Fibroblast of the aortic adventitia (primary cell): ENCODE data around the gene DNAJB4. TPM values are rescaled to one million over a fixed set of nuclear protein-coding genes. Genes with fewer than 3 reads are reported as not detected.

ENCODE experiments used
- DNase-seq: peaks from one replicate; pipeline ENCODE4 v3.0.0-alpha.2; 2010; ENCODE audit warnings: low read depth
- H3K4me3 ChIP-seq: 2 replicates; pipeline ENCODE4 v1.5.1; 2011; ENCODE audit warnings: low read depth, mild to moderate bottlenecking, control low read depth, low read length, moderate library complexity
- CTCF ChIP-seq: IDR thresholded peaks from 2 replicates; pipeline ENCODE4 v1.5.1; 2011; ENCODE audit warnings: mild to moderate bottlenecking, low read length, control low read depth, inconsistent platforms; ENCODE audit not compliant: insufficient read depth
- total RNA-seq: library from RNA; depleted of rRNA; stranded (reverse); fragments of >200 nt; gene quantifications from 2 replicates; pipeline ENCODE4 v1.2.3, GENCODE V29; 2012; ENCODE audit warnings: low replicate concordance

The DNAJB4 gene
- total RNA-seq, 1 donor = 42.0 TPM

DNA sequence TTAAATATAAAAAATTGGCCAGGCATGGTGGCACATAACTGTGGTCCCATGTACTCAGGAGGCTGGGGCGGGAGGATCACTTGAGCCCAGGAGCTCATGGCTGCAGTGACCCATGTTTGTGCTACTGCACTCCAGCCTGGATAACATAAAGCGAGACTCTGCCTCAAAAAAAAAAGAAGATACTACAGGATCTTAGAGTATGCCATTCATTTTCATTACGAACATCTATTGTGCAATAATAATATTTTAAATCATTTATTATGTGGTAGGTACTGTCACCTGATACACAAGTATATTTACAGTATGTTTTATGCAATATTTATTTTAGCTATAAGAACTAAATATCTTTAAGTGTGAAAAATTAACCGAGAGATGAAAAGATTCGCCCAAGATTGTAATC, 31.7 kb downstream of the DNAJB4 start:
- TF ChIP-seq CTCF = no peak

DNA sequence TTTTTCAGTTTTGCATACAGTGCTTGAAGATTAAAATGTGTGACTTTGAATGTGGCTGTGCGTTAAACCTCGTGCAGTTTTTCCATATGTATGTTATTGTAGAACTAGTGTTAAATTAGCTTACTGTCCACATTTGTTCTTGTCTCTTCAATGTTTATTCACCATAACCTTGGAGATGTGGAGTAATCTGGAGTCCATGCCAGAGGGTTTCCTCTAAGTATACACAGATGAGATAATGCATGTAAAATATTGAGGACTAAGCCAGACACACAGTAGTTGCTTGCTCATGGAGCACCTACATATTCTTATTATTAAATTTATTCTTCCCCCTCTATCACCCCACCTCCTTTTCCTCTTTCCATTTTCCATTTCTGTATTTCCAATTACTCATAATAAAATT, 33.3 kb downstream of the DNAJB4 start:
- peak; percentile 37 for DNase-seq
- no peak for TF ChIP-seq CTCF
- no peak overlapping the region for H3K4me3 ChIP-seq

More for the DNA sequence above, 31.7 kb downstream of the DNAJB4 start:
- no peak overlapping the region for H3K4me3 ChIP-seq
- no peak for DNase-seq

GRCh38 chr1:78038491-78038939, 33.8 kb downstream of the DNAJB4 start:
- no peak overlapping the region for H3K4me3 ChIP-seq
- DNase-seq = peak; percentile 33
- TF ChIP-seq CTCF = no peak

DNA sequence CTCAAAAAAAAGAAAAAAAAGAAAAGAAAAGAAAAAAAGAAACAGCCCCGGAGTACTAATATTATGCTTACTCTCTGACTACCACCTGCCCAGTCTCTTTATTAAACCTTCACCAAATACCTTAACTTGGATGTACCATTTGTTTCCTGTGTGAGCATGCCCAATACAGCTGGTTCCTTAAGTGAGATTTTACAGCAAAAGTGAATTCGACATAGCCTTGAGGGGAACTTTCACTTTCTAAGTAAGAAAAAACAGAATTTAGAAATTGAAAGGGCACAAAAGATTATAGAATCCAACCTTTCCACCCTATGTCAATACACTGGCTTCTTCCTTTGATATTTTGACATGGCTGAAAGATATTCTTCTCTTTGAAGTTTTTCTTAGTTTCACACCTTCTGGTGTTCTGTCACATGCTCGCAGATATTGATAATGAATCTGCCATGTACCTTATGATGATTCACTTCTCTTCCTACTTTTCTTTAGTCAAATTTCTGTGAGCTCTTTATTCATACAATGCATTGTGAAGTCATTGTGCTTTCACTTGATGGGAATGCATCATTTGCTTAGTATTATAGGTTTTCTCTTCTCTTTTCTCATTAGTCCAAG, 35.8 kb downstream of the DNAJB4 start:
- no peak for DNase-seq
- TF ChIP-seq CTCF = no peak

DNA sequence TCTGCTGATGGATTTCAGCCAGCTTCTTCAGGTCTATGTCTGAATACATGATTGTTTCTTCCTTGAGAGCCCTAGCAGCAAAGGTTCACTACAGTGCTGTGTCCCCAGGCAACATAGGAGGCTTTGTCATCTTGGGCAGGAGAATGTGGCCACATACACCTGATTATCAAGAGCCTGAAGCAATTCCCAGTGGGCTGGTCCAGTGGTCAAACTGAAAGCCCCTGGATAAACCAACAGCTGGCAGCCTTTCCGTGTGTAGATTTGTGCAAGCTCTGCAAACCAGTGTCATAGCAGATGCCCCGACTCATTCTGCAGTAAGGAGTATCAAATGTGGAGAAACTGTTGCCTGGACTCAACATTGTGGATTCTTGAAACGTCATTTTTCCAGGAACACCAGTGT, 38.7 kb downstream of the DNAJB4 start:
- TF ChIP-seq CTCF = no peak
- H3K4me3 ChIP-seq = no peak overlapping the region
- DNase-seq = no peak

More for the DNA sequence above, 35.8 kb downstream of the DNAJB4 start:
- no peak overlapping the region for H3K4me3 ChIP-seq

DNA sequence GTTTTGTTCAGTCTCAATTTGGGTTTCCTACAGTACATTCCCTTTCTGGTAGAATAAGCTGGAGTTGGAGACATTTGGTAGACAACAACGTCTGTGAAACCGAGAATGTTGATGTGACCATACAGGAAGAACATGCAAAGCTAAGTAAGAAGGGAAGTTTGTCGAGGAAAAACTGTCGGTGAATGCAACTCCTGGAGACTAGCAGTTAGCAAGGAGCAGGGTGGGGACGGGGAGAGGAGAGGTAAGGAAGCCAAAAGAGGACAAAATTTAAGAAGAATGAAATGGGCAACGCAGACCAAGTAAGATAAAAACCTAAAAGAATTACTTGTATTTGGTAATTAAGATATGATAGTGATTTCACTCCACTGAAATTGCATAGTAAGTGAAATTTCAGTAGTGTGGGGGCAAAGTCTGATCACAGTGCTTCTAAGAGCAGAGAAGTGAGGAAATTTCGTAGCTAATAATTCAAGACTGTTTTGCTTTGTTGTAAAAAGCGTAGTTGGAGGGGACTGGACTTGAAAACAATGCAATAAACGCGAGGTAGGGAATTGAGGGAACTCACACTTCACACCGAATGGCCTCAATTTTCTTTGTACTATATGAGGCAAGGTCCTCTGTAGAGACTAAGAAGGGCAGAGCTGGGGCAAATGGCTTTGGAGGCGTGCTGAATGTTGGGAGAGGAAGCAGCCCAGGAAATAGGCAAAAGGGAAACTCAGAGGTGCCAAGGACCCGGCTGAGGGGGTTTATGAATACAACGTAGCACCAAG, 40.2 kb downstream of the DNAJB4 start:
- no peak overlapping the region for H3K4me3 ChIP-seq
- no peak for TF ChIP-seq CTCF
- DNase-seq = no peak
